Measurements from ENCODE around the gene DNAJC11. TPM values are rescaled to one million over a fixed set of nuclear protein-coding genes. Genes with fewer than 3 reads are reported as not detected.

The DNAJC11 gene
- total and polyA plus RNA-seq, 2 experiments from 2014 or later: 35.3 to 39.5 TPM

- Histone ChIP-seq H2AFZ (no peak overlapping the region), H3K9me2 (replicated peaks; ENCODE audit: insufficient read depth) (no peaks in the 10 kb centered on the region), H4K20me1 (ENCODE audit: insufficient read depth, poor library complexity, severe bottlenecking) (peaks cover 4% of the 10 kb centered on the region), H3K27ac (peak overlapping the region; percentile 31), H3K36me3 (replicated peaks; ENCODE audit: insufficient read depth, low read depth) (no peaks in the 10 kb centered on the region), H3K9me3 (ENCODE audit: low read depth) (no peaks in the 10 kb centered on the region), H3K27me3 (no peaks in the 10 kb centered on the region), H3K79me2 (no peaks in the 10 kb centered on the region), H3K4me1 (ENCODE audit: insufficient read depth) (peaks cover 5% of the 10 kb centered on the region), H3K4me3 (no peak overlapping the region), H3K4me2 (no peak overlapping the region)
- no peak for DNase-seq (ENCODE audit: low spot score)
- WGBS (ENCODE audit: low lambda C conversion rate, missing lambda C conversion rate): 75% methylated on average over 5 of the region's 5 CpGs
- TF ChIP-seq EZH2 (IDR thresholded peaks at IDR 0.05; ENCODE audit: borderline replicate concordance): no peak
- no peak for TF ChIP-seq EZH2phosphoT487 (IDR thresholded peaks at IDR 0.05; ENCODE audit: low read depth, severe bottlenecking, unreplicated experiment)
- TF ChIP-seq, protein P1, sequence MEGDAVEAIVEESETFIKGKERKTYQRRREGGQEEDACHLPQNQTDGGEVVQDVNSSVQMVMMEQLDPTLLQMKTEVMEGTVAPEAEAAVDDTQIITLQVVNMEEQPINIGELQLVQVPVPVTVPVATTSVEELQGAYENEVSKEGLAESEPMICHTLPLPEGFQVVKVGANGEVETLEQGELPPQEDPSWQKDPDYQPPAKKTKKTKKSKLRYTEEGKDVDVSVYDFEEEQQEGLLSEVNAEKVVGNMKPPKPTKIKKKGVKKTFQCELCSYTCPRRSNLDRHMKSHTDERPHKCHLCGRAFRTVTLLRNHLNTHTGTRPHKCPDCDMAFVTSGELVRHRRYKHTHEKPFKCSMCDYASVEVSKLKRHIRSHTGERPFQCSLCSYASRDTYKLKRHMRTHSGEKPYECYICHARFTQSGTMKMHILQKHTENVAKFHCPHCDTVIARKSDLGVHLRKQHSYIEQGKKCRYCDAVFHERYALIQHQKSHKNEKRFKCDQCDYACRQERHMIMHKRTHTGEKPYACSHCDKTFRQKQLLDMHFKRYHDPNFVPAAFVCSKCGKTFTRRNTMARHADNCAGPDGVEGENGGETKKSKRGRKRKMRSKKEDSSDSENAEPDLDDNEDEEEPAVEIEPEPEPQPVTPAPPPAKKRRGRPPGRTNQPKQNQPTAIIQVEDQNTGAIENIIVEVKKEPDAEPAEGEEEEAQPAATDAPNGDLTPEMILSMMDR (IDR thresholded peaks at IDR 0.05; ENCODE audit: poor library complexity): no peak
These were observed 43.1 kb downstream of the DNAJC11 start for GRCh38 chr1:6658359-6659060.

DNA sequence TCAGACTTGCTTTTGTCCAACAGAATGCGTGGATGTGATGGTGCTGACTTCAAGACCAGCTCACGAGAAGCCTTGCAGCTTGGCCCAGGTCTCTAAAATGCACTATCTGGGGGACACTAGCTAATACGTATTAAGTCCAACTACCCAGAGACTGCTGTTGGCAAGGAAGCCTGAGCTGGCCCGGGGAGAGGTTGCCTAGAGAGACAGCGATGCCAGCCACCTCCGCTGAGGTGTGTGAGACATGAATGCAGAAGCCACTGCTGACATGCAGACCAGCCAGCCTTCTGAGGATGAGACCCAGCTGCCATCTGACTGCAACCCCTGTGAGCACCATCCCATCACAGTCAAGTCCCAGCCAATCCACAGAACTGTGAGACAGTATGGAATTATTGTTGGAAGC, 44.5 kb downstream of the DNAJC11 start:
- Histone ChIP-seq H3K9me3 (ENCODE audit: low read depth) (no peaks in the 10 kb centered on the region), H3K27me3 (no peaks in the 10 kb centered on the region), H3K36me3 (replicated peaks; ENCODE audit: insufficient read depth, low read depth) (no peaks in the 10 kb centered on the region), H3K79me2 (no peaks in the 10 kb centered on the region), H3K9me2 (replicated peaks; ENCODE audit: insufficient read depth) (no peaks in the 10 kb centered on the region), H3K27ac (no peak overlapping the region), H4K20me1 (ENCODE audit: insufficient read depth, poor library complexity, severe bottlenecking) (peaks cover 4% of the 10 kb centered on the region), H2AFZ (no peak overlapping the region), H3K4me1 (ENCODE audit: insufficient read depth) (peaks cover 5% of the 10 kb centered on the region), H3K4me2 (no peak overlapping the region), H3K4me3 (no peak overlapping the region)
- TF ChIP-seq EZH2phosphoT487 (IDR thresholded peaks at IDR 0.05; ENCODE audit: low read depth, severe bottlenecking, unreplicated experiment): no peak
- no peak for TF ChIP-seq EZH2 (IDR thresholded peaks at IDR 0.05; ENCODE audit: borderline replicate concordance)
- TF ChIP-seq, protein P1 (IDR thresholded peaks at IDR 0.05; ENCODE audit: poor library complexity): no peak
- DNase-seq (ENCODE audit: low spot score): no peak
- WGBS (ENCODE audit: low lambda C conversion rate, missing lambda C conversion rate): 97% methylated on average over 6 of the region's 6 CpGs

DNA sequence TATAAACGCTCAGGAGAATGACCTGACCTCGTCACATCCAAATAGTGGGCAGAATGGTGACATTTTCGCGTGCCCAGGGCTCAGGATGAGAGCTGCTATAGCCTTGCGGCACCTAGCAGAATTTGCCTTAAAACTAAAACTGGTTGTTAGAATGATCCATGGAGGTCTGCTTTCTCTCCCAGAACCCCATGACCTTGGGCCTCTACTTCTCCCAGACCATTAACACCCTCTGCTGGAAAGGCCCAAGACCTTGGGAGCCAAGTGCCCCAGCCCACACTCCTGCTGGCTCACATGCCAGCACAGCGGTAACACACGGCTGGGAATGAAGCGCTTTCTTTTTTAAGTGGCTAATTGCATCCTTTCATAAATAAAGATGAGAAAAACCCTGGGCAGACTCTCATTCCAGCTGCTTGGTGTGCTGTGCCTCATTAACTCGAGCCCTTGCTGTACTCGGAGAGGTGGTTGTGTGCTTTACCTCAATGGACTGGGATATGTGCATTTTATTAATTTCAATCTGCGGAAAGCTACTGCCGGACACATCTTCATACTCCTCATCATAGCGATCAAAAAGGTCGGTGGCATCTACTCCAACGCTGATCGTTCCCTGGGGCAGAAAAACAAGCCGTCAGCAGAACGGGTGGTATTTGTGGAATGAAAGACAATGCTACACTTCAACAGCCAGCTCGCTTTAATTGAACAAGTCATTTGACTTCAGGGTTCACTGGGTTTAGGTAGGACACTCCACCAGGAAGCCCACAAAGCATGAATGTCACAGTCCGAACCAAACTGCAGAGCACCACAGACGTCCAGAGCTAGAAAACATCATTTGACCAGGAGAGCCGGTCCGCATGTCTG, 48.0 kb downstream of the DNAJC11 start:
- Histone ChIP-seq H3K27ac (no peak overlapping the region), H2AFZ (no peak overlapping the region), H3K36me3 (replicated peaks; ENCODE audit: insufficient read depth, low read depth) (no peaks in the 10 kb centered on the region), H3K4me3 (no peak overlapping the region), H3K4me2 (no peak overlapping the region), H3K9me2 (replicated peaks; ENCODE audit: insufficient read depth) (no peaks in the 10 kb centered on the region), H3K4me1 (ENCODE audit: insufficient read depth) (peaks cover 2% of the 10 kb centered on the region), H4K20me1 (ENCODE audit: insufficient read depth, poor library complexity, severe bottlenecking) (peaks cover under 1% of the 10 kb centered on the region), H3K9me3 (ENCODE audit: low read depth) (no peaks in the 10 kb centered on the region), H3K79me2 (no peaks in the 10 kb centered on the region), H3K27me3 (no peaks in the 10 kb centered on the region)
- TF ChIP-seq, protein P1 (IDR thresholded peaks at IDR 0.05; ENCODE audit: poor library complexity): no peak
- no peak for TF ChIP-seq EZH2phosphoT487 (IDR thresholded peaks at IDR 0.05; ENCODE audit: low read depth, severe bottlenecking, unreplicated experiment)
- 92% methylated on average over 23 of the region's 23 CpGs for WGBS (ENCODE audit: low lambda C conversion rate, missing lambda C conversion rate)
- DNase-seq (ENCODE audit: low spot score): no peak

All from hepatocyte (in vitro differentiated cells).